ENCODE results near the gene MATN1.

Gene MATN1

GRCh38 chr1:30680429-30680828, 43.0 kb downstream of the MATN1 start:
- ATAC-seq: no peak

GRCh38 chr1:30679976-30680305, 43.4 kb downstream of the MATN1 start:
- no peak for TF ChIP-seq PPARA (CRISPR knock-in tag; IDR thresholded peaks at IDR 0.05; ENCODE audit: borderline replicate concordance)
- no peak for TF ChIP-seq ZNF565 (CRISPR knock-in tag; conservative IDR thresholded peaks at IDR 0.05; ENCODE audit: low read depth)
- TF ChIP-seq ISL1 (CRISPR knock-in tag; IDR thresholded peaks at IDR 0.05): no peak
- no peak for TF ChIP-seq TCF4 (CRISPR knock-in tag; IDR thresholded peaks at IDR 0.05; ENCODE audit: borderline replicate concordance)
- no peak for TF ChIP-seq GLIS3 (CRISPR knock-in tag; IDR thresholded peaks at IDR 0.05)
- no peak for TF ChIP-seq ZFP3 (CRISPR knock-in tag; IDR thresholded peaks at IDR 0.05)
- TF ChIP-seq POU6F1 (CRISPR knock-in tag; IDR thresholded peaks at IDR 0.05; ENCODE audit: borderline replicate concordance, low read depth): no peak
- TF ChIP-seq RARB (CRISPR knock-in tag; IDR thresholded peaks at IDR 0.05): no peak
- TF ChIP-seq TOX (CRISPR knock-in tag; IDR thresholded peaks at IDR 0.05; ENCODE audit: borderline replicate concordance): no peak
- TF ChIP-seq, protein P1, sequence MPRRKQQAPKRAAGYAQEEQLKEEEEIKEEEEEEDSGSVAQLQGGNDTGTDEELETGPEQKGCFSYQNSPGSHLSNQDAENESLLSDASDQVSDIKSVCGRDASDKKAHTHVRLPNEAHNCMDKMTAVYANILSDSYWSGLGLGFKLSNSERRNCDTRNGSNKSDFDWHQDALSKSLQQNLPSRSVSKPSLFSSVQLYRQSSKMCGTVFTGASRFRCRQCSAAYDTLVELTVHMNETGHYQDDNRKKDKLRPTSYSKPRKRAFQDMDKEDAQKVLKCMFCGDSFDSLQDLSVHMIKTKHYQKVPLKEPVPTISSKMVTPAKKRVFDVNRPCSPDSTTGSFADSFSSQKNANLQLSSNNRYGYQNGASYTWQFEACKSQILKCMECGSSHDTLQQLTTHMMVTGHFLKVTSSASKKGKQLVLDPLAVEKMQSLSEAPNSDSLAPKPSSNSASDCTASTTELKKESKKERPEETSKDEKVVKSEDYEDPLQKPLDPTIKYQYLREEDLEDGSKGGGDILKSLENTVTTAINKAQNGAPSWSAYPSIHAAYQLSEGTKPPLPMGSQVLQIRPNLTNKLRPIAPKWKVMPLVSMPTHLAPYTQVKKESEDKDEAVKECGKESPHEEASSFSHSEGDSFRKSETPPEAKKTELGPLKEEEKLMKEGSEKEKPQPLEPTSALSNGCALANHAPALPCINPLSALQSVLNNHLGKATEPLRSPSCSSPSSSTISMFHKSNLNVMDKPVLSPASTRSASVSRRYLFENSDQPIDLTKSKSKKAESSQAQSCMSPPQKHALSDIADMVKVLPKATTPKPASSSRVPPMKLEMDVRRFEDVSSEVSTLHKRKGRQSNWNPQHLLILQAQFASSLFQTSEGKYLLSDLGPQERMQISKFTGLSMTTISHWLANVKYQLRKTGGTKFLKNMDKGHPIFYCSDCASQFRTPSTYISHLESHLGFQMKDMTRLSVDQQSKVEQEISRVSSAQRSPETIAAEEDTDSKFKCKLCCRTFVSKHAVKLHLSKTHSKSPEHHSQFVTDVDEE (CRISPR knock-in tag; IDR thresholded peaks at IDR 0.05): no peak
- no peak for TF ChIP-seq OSR1 (CRISPR knock-in tag; IDR thresholded peaks at IDR 0.05)
- TF ChIP-seq BACH2 (CRISPR knock-in tag; IDR thresholded peaks at IDR 0.05; ENCODE audit: borderline replicate concordance): no peak
- no peak for TF ChIP-seq SNAI2 (CRISPR knock-in tag; IDR thresholded peaks at IDR 0.05)
- TF ChIP-seq ZC3H10 (CRISPR knock-in tag; IDR thresholded peaks at IDR 0.05): no peak
- TF ChIP-seq, protein P2, sequence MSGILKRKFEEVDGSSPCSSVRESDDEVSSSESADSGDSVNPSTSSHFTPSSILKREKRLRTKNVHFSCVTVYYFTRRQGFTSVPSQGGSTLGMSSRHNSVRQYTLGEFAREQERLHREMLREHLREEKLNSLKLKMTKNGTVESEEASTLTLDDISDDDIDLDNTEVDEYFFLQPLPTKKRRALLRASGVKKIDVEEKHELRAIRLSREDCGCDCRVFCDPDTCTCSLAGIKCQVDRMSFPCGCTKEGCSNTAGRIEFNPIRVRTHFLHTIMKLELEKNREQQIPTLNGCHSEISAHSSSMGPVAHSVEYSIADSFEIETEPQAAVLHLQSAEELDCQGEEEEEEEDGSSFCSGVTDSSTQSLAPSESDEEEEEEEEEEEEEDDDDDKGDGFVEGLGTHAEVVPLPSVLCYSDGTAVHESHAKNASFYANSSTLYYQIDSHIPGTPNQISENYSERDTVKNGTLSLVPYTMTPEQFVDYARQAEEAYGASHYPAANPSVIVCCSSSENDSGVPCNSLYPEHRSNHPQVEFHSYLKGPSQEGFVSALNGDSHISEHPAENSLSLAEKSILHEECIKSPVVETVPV (CRISPR knock-in tag; IDR thresholded peaks at IDR 0.05): no peak
- no peak for TF ChIP-seq ZNF8 (CRISPR knock-in tag; IDR thresholded peaks at IDR 0.05)
- TF ChIP-seq ARNTL (CRISPR knock-in tag; IDR thresholded peaks at IDR 0.05; ENCODE audit: borderline replicate concordance, low read depth): no peak

More at GRCh38 chr1:30680429-30680828, 43.0 kb downstream of the MATN1 start:
- TF ChIP-seq PPARA (CRISPR knock-in tag; IDR thresholded peaks at IDR 0.05; ENCODE audit: borderline replicate concordance) (no peak), ZNF565 (CRISPR knock-in tag; conservative IDR thresholded peaks at IDR 0.05; ENCODE audit: low read depth) (no peak), ARNTL (CRISPR knock-in tag; IDR thresholded peaks at IDR 0.05; ENCODE audit: borderline replicate concordance, low read depth) (no peak), GLIS3 (CRISPR knock-in tag; IDR thresholded peaks at IDR 0.05) (no peak), OSR1 (CRISPR knock-in tag; IDR thresholded peaks at IDR 0.05) (no peak), ZFP3 (CRISPR knock-in tag; IDR thresholded peaks at IDR 0.05) (no peak), TCF4 (CRISPR knock-in tag; IDR thresholded peaks at IDR 0.05; ENCODE audit: borderline replicate concordance) (no peak), TOX (CRISPR knock-in tag; IDR thresholded peaks at IDR 0.05; ENCODE audit: borderline replicate concordance) (no peak)

GRCh38 chr1:30679201-30679975, 44.0 kb downstream of the MATN1 start:
- no peak for ATAC-seq
- TF ChIP-seq ARNTL (CRISPR knock-in tag; IDR thresholded peaks at IDR 0.05; ENCODE audit: borderline replicate concordance, low read depth): no peak
- no peak for TF ChIP-seq ZC3H10 (CRISPR knock-in tag; IDR thresholded peaks at IDR 0.05)
- no peak for TF ChIP-seq TOX (CRISPR knock-in tag; IDR thresholded peaks at IDR 0.05; ENCODE audit: borderline replicate concordance)

More at GRCh38 chr1:30679976-30680305, 43.4 kb downstream of the MATN1 start:
- ATAC-seq: no peak

DNA sequence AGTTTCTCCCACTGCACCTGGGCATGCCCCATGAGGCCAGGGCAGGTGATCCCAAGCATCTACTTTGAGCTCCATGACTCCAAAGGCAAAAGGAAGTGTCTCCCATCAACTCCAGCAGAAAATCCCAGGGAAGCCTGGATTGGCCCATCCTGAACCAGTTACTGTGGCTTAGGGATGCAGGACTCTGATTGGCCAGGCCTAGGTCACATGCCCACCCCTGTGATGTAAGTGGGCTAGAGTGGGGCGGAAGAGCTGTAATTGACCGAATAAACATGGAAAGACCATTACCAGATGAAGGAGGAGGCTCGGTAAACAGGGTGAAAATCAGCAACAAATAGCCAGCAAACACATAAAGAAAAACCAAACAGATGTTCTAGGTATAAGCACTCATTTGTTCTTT, 45.2 kb downstream of the MATN1 start:
- TF ChIP-seq BACH2 (CRISPR knock-in tag; IDR thresholded peaks at IDR 0.05; ENCODE audit: borderline replicate concordance): no peak
- ATAC-seq: no peak

DNA sequence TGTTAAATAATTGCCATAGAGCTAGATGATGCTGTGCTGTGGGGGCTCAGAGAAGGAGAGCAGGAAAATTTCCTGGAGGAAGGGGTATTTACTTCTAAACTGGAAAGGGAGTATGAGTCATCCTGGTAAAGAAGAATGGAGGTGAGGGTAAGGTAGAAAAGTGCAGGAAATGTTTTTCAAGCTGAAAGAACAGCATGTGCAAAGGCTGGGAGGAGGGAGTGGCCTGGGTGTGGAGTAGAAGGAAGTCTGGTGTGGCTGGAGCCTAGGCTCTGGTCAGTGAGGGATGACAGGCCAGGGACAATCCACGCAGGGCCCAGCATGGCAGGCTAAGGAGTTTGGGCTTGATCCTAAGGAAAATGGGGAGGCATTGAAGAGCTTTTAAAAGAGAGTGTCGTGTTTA, 45.9 kb downstream of the MATN1 start:
- TF ChIP-seq RARB (CRISPR knock-in tag; IDR thresholded peaks at IDR 0.05) (no peak), ZNF565 (CRISPR knock-in tag; conservative IDR thresholded peaks at IDR 0.05; ENCODE audit: low read depth) (no peak), ZFP30 (CRISPR knock-in tag; IDR thresholded peaks at IDR 0.05) (no peak), ZNF8 (CRISPR knock-in tag; IDR thresholded peaks at IDR 0.05) (no peak)
- no peak for ATAC-seq

All from SK-N-SH treated with all-trans-retinoic acid at 6 μM for 48 hours (cell line).